Activated T-cell treated with anti-CD3 and anti-CD28 coated beads for 4 hours (primary cell): Measurements from ENCODE around the gene ELMOD3.
A peak's percentile ranks its signal among the peaks of the same experiment; 100 is the strongest.
"Not testable (repeated sequence)": the region's sequence is repeated elsewhere in the genome, so short reads cannot be mapped to it uniquely, and the experiment has no call there.

Experiments used
- DNase-seq: peaks from one replicate; pipeline ENCODE4 v3.0.0-alpha.2; 2020

The ELMOD3 gene

GRCh38 chr2:85377083-85377482 is 22.5 kb downstream of the ELMOD3 start:
- DNase-seq, result no peak

DNA sequence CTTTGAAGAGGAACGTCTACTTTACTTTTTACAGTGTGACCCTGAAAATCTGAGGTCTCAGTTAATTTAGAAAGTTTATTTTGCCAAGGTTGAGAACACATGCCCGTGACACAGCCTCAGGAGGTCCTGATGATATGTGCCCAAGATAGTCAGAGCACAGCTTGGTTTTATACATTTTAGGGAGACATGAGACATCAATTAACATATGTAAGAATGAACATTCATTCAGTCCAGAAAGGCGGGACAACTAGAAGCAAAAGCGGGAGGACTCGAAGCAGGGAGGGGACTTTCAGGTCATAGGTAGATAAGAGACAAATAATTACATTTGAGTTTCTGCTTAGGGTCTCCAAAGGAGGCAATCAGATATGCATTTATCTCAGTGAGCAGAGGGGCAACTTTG is 23.7 kb downstream of the ELMOD3 start:
- DNase-seq, result no peak

DNA sequence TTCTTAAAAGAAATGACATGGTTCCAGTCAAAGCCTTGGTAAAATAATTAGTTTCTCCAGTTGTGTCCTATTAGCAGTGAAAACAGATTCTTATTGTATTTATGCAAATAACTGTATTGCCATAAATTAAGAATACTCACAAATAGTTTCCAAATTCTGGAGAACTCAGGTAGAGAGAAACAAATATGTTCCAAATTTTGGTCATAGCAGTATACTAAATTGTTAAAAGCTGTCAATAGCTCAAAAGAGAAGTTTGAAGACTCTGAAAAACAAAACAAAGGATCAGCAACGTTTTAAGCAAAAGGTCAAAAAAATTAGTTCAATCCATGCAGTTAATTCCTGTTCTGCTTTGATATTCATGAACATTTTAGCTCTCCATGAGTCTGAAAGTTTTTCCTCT is 25.5 kb downstream of the ELMOD3 start:
- no peak for DNase-seq

DNA sequence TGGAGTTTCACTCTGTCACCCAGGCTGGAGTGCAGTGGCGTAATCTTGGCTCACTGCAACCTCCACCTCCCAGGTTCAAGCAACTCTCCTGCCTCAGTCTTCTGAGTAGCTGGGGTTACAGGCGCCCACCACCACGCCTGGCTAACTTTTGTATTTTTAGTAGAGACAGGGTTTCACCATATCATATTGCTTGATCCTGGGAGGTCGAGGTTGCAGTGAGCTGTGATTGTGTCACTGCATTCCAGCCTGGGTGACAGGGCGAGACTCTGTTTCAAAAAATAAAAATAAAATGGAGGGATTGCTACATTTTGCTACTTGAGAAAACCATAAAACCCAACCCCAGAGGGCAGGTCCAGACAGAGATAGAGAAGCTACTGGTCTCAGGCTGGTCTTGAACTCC is 28.6 kb downstream of the ELMOD3 start:
- DNase-seq, result not testable (repeated sequence)

DNA sequence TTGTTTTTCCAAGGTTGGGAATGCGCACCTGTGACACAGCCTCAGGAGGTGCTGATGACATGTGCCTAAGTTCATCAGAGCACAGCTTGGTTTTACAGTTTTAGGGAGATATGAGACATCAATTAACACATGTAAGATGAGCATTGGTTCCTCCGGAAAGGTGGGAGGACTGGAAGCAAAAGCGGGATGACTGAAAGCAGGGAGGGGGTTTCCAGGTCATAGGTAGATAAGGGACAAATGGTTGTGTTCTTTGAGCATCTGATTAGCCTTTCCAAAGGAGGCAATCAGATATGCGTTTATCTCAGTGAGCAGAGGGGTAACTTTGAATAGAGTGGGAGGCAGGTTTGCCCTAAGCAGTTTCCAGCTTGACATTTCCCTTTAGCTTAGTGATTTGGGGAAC is 29.3 kb downstream of the ELMOD3 start:
- no peak for DNase-seq

- no peak for DNase-seq
Observed at GRCh38 chr2:85385746-85386145, 31.2 kb downstream of the ELMOD3 start.

GRCh38 chr2:85387754-85388153 is 33.2 kb downstream of the ELMOD3 start:
- no peak for DNase-seq

- no peak for DNase-seq
Observed at GRCh38 chr2:85388878-85389538, 34.4 kb downstream of the ELMOD3 start.

- peak; percentile 64 for DNase-seq
Observed at GRCh38 chr2:85390941-85391669, 36.5 kb downstream of the ELMOD3 start.

DNA sequence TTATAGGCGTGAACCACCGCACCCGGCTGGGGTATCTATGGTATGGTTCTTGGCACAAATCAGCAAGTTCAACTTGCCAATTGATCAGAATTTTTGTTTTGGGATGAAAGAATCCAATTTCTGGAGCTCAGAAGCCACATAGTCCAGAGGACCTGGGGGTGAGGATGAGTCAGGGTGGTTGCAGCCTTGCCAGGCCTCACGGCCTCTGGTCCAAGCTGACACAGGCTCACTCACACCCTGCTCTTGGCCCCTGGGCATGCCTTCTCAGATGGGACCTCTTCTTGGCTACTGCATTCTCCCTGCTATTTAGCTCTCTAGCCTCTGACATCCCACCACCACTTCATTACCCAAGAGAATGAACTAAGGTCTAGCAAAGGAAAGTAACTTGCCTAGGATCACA is 39.3 kb downstream of the ELMOD3 start:
- no peak for DNase-seq

- no peak for DNase-seq
Observed at GRCh38 chr2:85394261-85394681, 39.7 kb downstream of the ELMOD3 start.

DNA sequence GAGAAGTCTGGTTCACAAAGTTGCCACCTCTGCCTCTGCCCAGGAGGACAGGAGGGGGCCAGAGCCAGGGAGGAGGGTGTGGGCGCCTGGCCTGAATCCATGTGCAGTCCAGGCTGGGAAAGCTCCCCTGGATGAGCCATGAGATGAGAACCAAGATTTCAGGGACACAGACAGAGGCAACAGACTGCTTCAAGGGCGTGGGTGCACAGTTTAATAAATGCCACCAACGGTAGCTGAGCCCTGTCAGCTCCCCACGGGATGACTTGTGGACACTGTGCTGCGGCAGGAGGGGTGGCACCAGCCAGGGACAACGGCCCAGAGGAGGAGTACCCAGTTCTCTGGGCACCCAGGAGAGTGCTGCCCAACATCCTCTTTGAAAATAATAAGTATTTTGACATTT is 40.4 kb downstream of the ELMOD3 start:
- no peak for DNase-seq

- no peak for DNase-seq
Observed at GRCh38 chr2:85395912-85396475, 41.4 kb downstream of the ELMOD3 start.

- no peak for DNase-seq
Observed at GRCh38 chr2:85396531-85397470, 42.2 kb downstream of the ELMOD3 start.

DNA sequence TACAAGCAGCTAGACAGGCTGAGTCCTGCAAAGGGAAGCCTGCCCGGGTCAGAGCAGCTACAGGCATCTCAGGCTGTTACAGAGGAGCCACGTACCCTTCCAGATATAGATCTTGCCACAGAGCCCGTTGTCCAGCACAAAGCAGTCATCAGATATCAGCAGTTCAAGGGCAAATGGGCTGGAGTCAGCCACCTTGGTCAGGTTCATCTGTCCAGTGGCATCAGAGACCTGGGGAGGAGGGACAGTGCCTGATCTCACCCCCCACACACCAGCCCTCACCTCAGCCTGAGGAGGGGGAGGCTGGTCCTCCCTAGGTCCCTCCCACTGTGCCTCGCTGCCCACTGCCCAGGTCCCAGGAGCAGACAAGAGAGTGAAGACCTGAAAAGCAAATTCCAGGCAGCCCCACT is 43.4 kb downstream of the ELMOD3 start:
- no peak for DNase-seq

DNA sequence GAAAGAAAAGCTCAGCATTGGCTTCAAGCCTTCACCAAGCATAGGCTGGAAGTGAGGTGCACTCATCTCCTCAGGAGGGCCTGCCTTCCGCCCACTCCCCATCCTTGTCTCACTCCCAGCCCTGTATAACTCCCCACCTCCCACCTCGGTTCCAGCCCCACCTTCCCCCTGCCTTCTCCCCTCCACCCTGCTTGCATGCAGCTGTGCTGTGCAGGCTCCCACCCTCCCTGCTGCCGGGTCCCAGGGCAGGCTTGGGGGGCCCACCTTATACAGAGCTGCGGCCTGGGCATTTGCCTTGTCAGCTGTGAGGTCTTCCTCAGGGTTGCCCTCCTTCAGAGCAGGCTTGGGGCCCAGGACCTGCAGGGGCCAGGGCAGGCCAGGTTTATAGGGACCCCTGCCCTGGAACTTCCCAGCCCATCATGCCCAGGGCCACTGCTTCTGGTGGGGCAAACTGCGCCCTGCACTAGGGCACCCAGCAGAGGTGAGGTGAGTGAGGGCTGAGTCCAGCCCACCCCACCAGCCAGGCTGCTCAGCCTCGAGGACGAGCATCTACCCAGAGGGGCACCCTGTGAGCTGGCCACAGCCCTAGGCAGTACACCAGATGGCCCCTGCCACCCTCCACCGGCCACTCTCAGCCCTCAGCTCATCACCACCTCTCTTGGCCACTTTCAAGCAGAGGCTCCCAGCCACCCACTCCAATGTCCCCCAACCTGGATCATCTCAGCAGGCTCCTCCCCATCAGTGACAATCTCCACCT is 44.0 kb downstream of the ELMOD3 start:
- no peak for DNase-seq

GRCh38 chr2:85399183-85399455 is 44.5 kb downstream of the ELMOD3 start:
- DNase-seq, result no peak

DNA sequence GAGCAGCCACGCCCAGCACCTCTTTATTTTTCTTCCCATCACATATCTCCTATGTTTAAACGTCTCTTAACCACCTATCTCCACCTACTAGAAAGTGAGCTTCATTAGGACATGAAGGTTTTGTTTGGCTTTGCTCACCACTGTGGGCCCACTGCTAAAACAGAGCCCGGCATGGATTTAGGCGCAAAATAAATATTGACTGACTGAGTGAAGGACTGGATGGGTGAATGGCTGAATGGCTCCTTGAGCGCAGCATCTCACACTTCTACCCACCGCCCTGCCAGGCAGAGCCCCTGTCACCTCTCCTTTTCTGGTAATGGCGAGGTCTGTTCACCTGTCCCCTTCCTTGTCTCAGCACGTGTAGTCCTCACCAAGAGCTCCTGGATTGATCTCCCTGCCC is 45.5 kb downstream of the ELMOD3 start:
- DNase-seq, result no peak

DNA sequence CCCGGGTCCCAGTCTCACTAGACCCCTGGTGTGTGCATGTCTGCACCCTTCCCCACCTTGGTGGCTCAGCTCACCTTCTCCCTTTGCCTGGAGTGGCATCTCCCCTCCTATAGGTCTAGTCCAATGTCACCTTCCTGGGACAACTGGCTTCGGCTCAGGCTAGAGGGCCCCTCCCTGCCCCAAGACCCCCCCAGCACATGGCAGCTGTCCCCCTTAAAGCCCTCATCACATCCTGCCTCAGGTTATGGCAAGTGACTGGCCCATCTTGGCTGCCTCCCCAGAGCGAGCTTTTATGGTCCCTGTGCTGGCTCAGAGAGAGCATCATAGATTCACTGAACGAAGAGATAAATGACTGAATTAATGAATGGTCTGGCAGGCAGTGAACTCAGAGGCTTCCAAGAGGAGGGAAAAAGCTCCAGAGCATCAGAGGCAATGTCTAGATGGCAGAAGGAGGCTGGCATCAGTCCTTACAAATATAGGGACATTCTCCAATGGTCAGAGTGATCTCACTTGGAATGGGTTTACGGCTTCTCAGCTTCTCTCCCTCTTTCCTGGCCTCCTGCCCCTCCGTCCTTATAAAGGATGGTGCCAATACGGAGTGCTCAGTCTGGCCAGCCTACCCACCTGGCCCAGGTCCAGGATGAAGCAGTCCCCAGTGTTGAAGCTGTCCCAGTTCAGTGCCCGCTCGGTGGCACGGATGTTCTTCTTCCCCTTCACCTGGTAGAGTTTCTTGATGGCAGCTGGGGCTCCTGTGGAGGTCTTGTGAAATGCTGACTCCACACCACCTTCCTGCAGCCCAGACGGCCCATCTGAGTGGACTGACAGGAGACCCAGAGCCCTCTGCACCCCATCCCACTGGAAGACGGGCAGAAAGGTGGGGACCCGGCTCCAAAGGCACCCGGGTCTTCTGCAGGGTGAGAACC is 46.2 kb downstream of the ELMOD3 start:
- DNase-seq, result no peak

DNA sequence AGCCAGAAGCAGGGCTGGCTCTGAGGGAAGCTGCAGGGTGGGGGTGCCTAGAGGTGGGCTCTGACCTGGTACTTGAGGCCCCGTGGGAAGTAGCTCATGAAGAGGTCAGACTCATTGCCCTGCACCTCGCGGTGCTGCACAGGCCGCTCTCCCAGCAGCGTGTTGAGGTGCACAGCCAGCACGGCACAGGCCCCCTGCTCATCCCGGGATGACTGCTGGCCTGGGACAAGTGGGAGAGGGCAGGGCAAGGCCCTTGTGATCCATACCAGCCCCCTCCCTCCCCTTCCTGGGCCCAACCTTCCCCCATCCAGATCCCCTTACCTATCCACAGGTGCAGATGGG is 46.9 kb downstream of the ELMOD3 start:
- no peak for DNase-seq

DNA sequence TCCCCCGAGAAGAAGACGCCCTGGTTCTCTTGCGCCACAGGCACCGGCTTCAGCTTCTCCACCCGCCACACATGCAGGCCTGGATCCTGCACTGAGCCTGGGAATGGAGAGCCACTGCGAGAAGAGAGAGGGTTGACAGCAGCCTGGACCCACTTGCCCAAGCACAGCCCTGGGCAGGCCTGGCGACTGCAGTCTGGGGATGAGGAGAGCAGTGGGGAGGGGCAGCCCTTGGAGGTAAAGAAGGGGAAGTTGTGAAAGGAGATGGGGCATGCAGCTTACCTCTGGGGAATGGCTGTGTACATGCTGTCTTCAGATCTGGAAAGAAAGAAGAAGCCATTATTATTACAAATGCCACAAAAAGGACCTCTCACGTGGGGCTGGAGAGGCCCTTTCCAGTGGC is 47.3 kb downstream of the ELMOD3 start:
- no peak for DNase-seq
